ENCODE results near the gene SMPDL3B. TPM values are rescaled to one million over a fixed set of nuclear protein-coding genes. Genes with fewer than 3 reads are reported as not detected.

The SMPDL3B gene
- total RNA-seq, result 0.15 and 0.32 TPM in 2 replicates

GRCh38 chr1:27934818-27935549 lies at the start of gene SMPDL3B:
Gene SMPDL3B, plus strand, starts transcription at chr1:27935000. Its CDS starts 184 bp downstream, at chr1:27935184.

GRCh38 chr1:27959792-27960603 lies 25.2 kb downstream of the SMPDL3B start, which contains the start of gene XKR8:
Gene XKR8, plus strand, starts transcription at chr1:27959973. Its CDS starts 97 bp downstream, at chr1:27960070.

Other genes with a start within 250 kb of the SMPDL3B start
- 7.5 and 15.2 TPM in 2 replicates for gene FAM76A, start 209.0 kb upstream of the SMPDL3B start, total RNA-seq
- gene STX12, start 161.8 kb upstream of the SMPDL3B start, total RNA-seq, result 101 and 118 TPM in 2 replicates
- gene PPP1R8, start 104.2 kb upstream of the SMPDL3B start, total RNA-seq, result 44.5 and 46.0 TPM in 2 replicates
- gene THEMIS2, start 62.5 kb upstream of the SMPDL3B start, total RNA-seq, result 6.2 and 19.0 TPM in 2 replicates
- gene RPA2, start 20.4 kb upstream of the SMPDL3B start, total RNA-seq, result 30.5 and 55.2 TPM in 2 replicates
- 6.1 and 6.5 TPM in 2 replicates for gene XKR8, start 25.0 kb downstream of the SMPDL3B start, total RNA-seq
- 11.4 and 14.0 TPM in 2 replicates for gene EYA3, start 153.6 kb downstream of the SMPDL3B start, total RNA-seq
- gene PTAFR, start 241.7 kb downstream of the SMPDL3B start, total RNA-seq, result under 0.01 TPM in 2 replicates

Measured in epithelial cell of umbilical artery (primary cell).